GM19395 (cell line): ENCODE data around the gene NOP56.
"Not testable (repeated sequence)": the region's sequence is repeated elsewhere in the genome, so short reads cannot be mapped to it uniquely, and the experiment has no call there.

Experiments
- ATAC-seq: cut with Tn5 transposase; IDR thresholded peaks from one replicate; pipeline ENCODE4 v1.9.1; 2021; ENCODE audit warnings: mild to moderate bottlenecking, moderate library complexity; ENCODE audit not compliant: unreplicated experiment

Gene NOP56

DNA sequence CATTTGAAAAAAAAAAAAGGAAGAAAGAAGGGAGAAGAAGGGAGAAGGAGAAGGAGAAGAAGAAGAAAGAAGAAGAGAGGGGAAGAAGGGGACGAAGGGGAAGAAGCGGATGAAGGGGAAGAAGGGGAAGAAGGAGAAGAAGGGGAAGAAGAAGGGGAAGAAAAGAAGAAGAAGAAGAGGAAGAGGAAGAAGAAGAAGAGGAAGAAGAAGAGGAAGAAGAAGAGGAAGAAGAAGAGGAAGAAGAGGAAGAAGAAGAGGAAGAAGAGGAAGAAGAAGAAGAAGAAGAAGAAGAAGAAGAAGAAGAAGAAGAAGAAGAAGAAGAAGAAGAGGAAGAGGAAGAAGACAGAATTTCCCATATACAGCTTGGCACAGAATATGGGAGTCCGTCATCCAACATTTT is 29.6 kb downstream of the NOP56 start:
- ATAC-seq, result not testable (repeated sequence)

DNA sequence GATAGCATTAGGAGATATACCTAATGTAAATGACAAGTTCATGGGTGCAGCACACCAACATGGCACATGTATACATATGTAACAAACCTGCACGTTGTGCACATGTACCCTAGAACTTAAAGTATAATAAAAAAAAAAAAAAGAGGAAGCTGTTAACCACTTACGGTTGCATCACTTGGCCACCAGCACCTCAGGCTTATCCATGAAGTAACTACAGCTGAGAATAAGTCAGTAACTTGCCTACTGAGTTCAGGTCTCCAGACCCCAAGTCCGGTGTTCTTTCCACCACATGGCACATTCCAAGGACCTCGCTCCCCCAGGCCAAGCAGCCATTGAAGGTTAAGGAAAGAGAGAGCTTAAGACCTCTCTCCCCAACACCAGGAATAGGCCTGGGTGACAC is 32.4 kb downstream of the NOP56 start:
- not testable (repeated sequence) for ATAC-seq

DNA sequence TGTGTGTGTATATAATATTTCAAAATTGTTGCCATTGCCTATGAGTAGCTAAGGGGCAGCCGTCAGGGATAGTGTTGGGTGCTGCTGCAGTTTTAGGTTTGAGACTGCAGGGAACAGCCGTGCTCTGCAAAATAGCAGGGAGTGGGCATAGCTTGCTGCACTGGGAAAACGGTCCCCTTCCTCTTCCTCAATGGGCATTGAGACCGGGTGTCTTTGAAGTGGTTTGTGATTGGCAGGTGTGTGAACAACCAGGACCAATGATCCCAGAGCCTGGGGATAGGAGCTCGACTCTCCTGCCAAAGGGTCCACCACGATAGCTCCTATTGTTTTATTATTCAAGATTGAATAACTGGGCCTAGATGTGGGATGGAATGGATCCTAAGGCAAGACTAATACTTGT is 35.1 kb downstream of the NOP56 start:
- ATAC-seq, result no peak

DNA sequence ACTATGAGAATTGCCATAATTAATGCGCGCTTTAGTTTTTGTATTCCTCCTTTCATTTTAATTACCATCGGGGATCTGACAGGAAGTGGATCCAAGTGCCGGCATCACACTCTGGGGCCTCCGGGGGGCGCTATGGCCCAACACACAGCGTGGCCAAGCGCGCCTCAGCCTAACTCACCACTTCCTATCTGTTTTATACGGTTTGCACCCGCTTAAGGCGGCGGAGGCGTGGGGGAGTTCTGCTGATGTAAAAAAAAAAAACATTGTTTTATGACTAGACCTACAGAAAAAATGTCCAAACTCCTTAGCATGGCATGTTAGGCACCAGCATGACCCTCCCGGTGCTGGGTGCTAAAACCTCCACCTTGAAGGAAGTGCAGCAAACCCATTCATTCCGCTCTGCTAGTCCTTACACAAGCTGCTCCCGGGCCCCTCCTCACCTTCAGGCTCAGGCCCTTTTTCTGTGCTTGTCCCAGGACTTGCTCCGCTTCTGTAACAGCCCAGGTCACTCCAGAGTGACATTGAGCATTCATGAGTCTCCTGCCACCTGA is 35.7 kb downstream of the NOP56 start:
- ATAC-seq, result no peak

DNA sequence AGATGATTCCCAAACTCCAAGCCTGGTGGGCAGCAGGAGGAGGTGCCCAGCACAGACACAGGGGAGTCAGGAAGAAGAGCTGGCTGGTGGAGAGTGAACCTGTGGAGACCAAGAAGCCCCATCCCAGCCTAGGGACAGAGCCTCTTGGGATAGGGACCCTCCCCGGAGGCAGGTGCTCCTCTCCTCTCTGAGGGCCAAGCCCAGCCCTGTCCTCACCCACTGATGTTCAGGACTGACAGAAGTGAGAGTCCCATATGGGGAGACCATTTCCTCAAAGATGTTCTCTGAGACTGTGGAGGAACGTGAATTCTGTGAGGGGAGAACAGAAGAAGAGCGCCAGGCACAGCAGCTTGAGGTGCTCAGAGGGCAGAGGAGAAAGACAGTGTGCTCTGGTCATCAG is 37.8 kb downstream of the NOP56 start:
- no peak for ATAC-seq

DNA sequence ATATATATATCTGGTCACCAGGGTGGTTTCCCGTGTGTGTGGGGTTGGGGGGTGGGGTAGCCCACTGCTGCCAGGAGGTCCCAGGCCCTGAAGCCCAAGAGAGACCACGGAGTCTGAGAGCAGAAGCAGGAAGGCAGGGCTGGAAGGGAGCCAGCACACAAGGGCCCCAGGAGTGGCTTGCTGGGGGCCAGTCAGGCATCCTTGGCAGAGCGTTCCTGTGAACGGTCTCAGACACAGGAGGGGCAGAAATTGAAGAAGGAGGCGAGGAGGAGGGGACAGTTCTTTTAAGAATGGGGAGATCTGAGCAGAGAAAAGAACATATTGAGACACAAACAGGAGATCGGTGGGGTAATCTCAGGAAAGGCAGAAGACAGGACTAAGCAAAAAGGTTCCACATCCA is 38.3 kb downstream of the NOP56 start:
- no peak for ATAC-seq

DNA sequence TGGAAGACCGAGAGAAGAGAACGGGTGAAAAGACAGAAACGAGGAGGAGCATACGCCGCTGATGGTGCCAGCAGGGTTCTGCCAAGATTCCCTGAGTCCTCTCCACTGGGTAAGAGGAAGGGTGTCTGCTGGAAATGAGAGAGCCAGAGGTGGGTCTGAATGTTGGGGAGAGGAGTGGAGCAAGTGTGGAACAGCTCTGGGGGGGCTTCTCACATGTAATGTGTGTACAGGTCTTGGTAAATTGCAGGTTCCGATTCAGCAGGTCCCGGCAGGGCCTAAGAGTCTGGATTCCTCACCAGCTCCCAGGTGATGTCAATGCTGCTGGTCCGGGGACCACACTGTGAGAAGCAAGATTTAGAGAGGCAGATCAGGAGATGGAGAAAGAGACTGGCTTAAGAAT is 38.7 kb downstream of the NOP56 start:
- ATAC-seq, result no peak

DNA sequence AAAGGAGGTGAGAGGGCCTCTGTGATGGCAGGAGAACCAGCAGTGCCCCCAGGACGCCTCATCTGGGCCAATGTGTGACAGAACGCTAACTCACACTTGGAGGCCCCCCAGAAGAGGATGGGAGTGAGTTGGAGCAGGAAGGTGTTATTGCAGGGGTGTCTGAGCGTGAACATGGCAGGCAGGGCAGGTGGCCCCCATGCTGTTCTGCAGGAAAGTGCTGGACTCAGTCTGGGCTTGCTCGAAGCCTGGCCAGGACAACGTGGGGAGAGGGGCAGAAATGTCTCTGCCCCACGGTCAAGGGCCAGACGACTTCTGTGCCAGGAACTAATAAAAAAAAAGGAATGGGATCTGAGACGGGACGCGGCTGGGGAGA is 39.2 kb downstream of the NOP56 start:
- no peak for ATAC-seq

DNA sequence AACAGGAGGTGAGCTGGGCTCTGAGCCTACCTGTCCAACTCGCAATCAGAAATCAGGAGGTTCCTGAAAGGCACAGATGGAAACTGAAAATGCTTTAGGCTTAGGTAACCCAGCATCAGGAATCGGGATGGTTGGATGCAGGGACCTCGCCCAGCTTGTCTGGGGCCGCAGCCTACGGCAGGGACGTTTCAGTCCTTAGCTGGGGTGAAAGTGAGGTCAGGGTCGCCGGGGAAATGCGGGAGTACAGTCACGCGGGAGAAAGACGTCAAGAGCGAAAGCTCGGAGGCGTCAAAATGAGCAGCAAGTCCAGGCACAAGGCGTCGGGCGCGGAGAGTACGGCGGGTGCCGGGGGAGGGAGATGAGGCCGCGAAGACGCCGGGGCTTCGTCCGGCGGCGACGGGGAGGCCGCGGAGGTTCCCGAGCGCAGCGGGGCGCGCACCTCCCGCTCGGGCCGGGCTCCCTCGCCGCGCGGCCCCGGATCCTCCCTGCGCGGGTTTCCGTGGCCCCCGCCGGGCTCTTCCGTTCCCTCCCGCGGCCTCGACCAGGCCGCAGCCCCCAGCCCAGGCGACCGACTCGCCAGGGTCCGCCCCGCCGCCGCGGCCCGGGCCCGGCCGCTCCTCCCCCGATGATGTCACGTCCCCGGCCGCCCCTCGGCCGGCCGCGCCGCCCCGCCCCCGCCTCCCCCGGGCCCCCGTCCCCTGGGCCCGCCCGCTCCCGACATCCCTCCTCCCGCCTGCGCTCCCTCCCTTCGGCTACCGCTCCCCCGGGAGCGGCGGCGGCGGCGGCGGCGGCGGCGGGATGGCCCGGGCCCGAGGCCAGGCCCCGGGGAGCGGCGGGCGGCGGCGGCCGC is 39.8 kb downstream of the NOP56 start, which contains the start of gene EBF4:
EBF4 (plus strand) TSS at position 745 of the 850 bp plus-strand sequence. CDS start 866 bp downstream, outside the sequence.
- no peak for ATAC-seq

DNA sequence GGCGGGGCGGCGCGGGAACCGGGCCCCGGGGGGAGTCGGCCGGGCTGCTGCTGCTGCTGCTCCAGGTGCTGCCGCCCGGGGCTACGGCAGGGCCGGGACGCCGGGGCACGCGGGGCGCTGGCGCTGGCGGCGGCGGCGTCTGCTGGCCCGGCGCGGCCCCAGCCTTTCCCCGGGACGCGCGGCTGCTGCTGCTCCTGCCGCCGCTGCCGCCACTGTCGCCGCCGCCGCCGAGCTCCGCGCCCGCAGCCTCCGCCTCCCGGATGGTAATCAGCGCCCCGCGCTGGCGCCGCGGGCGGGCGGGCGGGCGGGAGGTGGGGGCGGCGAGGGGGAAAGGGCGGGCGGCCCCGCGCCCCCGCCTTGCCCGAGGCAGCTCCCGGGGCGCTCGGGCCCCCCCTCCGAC is 40.5 kb downstream of the NOP56 start:
- no peak for ATAC-seq

DNA sequence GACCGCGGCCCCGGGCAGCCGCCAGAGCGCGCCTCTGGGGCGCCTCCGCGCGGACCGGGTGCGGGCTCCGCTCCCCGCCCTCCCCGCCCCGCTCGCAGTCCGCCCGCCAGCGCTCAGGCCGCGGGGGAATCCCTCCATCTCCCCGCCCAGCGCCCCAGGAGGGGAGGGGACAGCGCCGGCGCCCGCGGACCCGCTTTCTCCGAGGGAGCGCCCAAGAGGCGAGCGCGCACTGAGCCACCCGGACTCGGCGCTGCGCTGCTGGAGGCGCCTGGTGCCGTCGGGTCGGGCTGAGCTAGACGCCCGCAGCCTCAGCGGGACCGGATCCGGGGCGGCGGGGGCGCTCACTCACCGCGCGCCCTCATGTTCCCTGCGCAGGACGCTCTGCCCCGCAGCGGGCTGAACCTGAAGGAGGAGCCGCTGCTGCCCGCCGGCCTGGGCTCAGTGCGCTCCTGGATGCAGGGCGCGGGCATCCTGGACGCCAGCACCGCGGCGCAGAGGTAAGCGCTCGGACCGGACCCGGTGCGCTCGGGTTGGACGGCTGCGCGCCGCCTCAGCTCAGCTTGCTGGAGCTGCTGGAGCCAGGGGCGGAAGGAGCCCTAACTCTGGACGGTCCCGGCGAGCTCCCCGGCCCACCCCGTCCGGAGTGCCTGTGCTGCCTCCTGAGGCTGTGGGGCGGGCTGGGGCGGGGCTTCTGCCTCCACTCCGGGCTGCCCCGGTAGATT is 41.0 kb downstream of the NOP56 start:
- ATAC-seq, result no peak

DNA sequence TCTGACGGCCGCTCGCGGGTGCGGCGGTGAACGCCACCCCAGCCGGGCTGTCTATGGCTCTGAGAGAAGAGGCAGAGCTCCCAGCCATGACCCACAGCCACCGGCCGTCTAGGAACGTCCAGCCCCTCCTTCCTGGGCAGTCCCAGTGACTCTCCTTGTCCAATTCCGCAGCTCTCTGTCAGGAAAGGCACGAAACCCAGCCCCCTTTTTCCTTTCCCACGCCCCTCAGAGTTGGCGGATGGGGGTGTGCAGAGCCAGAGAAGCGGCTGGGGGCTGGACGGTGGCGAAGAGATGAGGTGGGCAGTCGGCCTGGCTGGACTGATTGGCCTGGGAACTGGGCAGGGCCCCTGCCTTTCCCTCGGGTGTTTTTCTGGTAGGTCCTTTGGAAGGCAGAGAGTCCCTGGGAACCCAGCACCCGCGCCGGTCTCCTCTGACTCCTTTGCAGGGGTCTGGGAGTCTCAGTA is 41.6 kb downstream of the NOP56 start:
- ATAC-seq, result no peak

DNA sequence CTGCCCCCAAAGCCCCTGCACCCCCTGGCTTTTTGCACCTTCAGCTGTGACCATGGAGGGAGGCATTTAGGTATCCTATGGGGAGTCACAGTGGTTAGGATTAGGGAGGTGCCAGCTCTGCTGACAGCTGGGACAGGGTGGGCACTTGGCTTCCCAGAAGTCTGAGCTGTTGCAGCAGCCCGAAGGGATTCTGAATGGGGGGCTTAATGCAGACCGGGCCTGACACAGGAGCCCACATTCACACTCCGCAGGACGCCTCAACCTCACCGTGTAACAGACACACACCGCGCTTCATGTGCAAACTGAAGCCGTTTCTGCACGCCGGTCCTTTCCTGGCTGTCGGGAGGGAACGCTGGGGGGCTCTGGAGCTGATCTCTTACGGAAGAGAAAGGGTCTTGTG is 42.1 kb downstream of the NOP56 start:
- no peak for ATAC-seq

DNA sequence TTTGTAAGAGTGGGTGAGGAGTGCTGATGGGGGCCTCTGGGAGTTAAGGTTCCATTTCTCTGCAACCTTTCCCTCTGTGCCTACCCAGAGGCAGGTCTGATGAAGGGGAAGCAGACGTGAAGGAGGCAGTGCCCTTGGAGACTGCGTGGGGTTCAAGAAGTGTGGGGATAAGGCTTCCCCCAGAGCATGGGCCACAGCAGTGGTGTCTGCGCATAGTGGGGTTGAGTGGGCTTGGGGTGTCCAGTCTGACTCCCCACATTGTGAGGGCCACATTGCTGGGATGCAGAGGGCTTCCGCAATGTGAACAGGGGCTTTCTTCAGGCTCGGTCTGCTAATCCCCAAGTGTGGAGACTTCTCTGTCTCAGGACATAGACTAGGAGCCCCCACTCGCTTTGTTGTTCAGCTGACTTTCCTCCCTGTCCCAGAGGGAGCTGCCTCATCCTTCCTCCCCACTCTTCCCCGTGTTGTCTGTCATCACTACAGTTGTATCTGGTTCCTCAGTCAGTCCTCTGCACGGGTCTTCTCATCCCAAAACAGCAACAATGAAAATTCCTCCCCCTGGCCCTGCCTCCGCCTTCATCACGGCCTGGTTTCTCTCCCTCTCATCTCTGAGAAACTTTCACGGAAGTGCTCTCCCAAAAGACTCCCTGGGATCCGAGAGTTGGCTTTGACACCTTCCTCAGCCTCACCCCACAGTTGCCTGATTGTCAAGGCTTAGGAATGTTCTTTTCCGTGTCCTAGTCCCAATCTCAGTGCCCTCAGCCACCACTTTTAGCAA is 43.0 kb downstream of the NOP56 start:
- no peak for ATAC-seq

DNA sequence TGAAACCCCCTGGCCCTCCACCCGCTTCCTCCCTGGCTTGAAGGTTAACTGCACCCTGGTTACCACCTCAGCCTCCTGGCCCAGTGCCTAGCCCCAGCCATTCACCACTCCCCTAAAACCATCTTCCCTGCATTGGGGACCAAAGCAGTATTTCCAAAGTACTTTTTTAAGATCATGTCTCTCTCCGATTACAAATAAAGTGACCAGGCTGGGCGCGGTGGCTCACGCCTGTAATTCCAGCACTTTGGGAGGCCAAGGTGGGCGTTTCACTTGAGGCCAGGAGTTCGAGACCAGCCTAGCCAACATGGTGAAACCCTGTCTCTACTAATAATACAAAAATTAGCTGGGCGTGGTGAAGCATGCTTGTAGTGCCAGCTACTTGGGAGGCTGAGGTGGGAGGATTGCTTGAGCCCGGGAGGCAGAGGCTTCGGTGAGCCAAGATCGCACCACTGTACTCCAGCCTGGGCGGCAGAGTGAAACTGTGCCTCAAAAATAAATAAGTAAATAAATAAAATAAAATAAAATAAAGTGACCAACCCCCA is 43.6 kb downstream of the NOP56 start:
- ATAC-seq, result not testable (repeated sequence)

DNA sequence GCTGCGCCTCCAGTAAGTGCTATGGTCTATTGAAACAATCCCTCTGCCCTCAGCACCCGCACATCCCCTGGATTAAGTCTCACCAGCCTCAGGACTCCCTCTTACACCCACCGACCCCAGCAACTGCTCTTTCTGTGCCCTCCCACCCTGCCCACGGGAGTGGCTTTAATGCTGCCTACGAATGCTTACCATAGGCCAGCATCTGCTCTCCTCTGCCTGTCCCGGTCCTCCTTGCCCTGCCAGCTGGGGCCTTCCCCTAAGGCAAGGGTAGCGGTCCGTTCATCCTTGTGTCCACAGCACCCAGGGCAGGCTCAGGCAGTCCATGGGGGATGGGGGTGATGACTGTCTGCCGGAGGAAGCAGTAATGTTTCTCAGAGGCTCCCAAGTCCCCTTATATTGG is 44.2 kb downstream of the NOP56 start:
- ATAC-seq, result no peak

DNA sequence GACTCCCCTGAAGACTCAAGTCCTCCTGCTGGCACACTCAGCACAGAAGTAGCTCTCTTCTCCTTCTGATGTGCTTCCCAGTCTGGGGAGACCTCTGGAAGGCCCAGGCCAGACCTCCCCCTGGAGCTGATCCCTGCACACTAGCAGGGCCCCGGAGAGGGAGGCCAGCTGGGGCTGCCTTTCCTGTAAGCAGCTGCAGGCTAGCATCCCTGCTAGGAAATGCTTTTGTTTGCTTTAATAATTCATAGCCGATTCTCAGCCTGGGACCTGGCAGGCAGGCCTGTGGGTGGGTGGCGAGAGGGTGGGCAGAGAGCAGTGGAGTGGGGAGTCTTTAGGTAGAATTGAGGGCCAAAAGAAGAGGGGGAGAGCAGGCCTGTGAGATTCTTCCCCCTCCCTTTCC is 45.3 kb downstream of the NOP56 start:
- ATAC-seq, result no peak

DNA sequence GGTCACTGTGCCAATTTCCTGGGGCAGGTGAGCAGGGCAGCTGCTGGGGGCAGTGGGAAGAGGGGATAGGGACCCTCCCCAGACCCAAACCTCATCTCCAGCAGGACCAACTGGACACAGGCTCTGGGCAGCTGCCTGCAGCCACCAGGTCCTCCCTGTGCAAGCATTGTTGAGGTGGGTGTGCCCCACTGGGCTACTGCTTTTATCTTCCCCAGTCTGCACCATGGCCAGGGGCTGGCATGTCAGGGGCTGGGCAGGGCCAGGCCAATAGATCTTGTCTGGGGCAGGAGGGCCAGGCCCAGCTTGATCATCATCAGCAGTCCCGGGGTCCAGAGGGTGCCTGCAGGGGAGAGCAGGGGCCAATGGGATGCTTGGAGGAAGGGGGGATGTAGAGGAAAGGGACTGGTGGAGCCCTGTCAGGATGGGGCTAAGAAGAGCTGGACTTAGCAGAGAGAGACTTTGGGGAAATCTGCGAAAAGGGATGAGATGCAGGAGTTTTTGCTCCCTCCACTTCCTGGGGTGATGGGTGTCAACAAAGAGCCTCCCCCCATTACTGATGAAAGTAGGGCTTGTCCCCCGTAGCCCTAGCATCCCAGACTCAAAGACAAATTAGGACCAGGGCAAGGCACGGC is 45.9 kb downstream of the NOP56 start:
- no peak for ATAC-seq

DNA sequence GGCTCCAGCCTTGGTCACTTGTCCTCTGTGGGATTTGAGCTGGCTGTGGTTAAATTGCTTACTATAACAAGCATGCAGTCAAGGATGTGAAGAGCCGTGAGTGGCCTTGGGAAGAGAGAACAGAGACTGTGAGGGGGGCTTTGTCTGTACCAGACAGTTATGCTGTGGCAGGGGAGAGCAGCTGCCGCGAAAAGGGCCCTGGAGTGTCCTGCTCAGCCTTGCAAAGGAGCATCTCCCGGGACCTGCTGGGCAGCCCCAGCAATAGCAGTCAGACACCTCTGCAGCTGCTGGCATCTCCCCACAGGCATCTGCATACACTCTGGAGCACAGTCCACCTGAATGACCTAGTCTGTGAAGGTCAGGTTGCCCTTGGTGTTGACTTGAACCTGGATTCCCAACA is 46.5 kb downstream of the NOP56 start:
- ATAC-seq, result no peak

DNA sequence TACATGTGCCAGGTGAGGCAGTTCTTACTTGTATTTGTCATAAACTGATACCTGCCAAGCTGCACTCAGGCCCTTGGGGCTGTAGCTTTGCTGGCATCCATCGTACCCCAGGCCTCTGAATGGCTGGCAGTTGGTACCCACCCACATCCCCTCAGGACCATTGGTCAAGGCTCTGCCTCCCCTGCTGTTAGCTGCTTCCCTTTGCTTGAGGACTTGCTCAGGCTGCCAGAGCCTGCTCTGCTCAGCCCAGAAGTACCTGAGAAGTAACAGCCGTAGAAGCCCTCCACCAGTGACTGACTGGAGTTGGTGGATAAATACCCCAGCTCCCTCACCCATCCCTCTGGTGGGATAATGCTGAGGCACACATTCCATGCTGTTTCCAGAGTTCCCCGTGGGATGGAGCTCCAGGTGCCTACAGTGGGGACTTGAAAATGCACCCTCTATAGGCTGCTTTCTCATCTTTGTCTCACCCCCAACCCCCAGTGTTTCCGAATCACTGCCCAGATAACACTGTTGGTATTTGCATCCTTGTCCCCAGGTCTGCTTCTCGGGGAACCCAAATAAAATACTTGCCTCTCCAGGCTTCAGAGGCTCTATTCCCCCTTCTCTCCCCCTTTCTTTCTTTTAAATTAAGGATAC is 47.5 kb downstream of the NOP56 start:
- no peak for ATAC-seq
